Esophagus (tissue), 2 donors: ENCODE measurements around the gene CYGB. TPM values are rescaled to one million over a fixed set of nuclear protein-coding genes. Genes with fewer than 3 reads are reported as not detected.

Experiments
- H3K27ac ChIP-seq, 2 donors: one replicate each; pipeline ENCODE4 v1.5.1; 2013; ENCODE audit warnings: low read depth in 2 of 2, mild to moderate bottlenecking in 2 of 2, inconsistent platforms in 1 of 2, low read length in 1 of 2, moderate library complexity in 1 of 2
- H3K27me3 ChIP-seq, 2 donors: one replicate each; pipeline ENCODE4 v1.6.1; 2013; ENCODE audit warnings: low read length in 2 of 2, control low read depth in 1 of 2, mild to moderate bottlenecking in 1 of 2; ENCODE audit not compliant: insufficient read depth in 2 of 2, control insufficient read depth in 1 of 2
- H3K36me3 ChIP-seq, 2 donors: one replicate each; pipeline ENCODE4 v1.6.1; 2013; ENCODE audit warnings: low read length in 1 of 2; ENCODE audit not compliant: control insufficient read depth in 2 of 2, insufficient read depth in 2 of 2
- H3K4me1 ChIP-seq, 2 donors: one replicate each; pipeline ENCODE4 v1.6.1; 2013; ENCODE audit warnings: low read length in 1 of 2; ENCODE audit not compliant: control insufficient read depth in 2 of 2, insufficient read depth in 2 of 2
- H3K4me3 ChIP-seq, 2 donors: one replicate each; pipeline ENCODE4 v1.5.1; 2013; ENCODE audit warnings: low read length in 2 of 2, mild to moderate bottlenecking in 2 of 2, low read depth in 1 of 2, moderate library complexity in 1 of 2
- H3K9me3 ChIP-seq, 2 donors: one replicate each; pipeline ENCODE4 v1.6.1; 2013; ENCODE audit warnings: mild to moderate bottlenecking in 2 of 2, low read depth in 1 of 2, low read length in 1 of 2, moderate library complexity in 1 of 2; ENCODE audit not compliant: control insufficient read depth in 2 of 2, insufficient read depth in 1 of 2
- WGBS, 2 donors: extraction: QIAGEN DNeasy Blood & Tissue Kit; methylation state at CpG; one replicate each; pipeline ENCODE4 v1.1.7; 2013; 5-methylcytosine and 5-hydroxymethylcytosine counted together
- polyA plus RNA-seq, 2 donors: library from polyadenylated mRNA; stranded (reverse); fragments of 200-250 nt; gene quantifications; one replicate each; pipeline ENCODE4 v1.2.3, GENCODE V29; 2013
- donor health status: healthy with polysubstance abuse.
- donor health status: Bipolar disorder and iron deficiency.

Gene CYGB
- polyA plus RNA-seq, 2 donors, result 3.1 to 3.7 TPM

- no peaks in the 10 kb centered on the region for H3K9me3 ChIP-seq
- H3K36me3 ChIP-seq, result peaks cover 0 to 2% of the 10 kb centered on the region in 2 donors
- peak overlapping the region in 1 of 2 donors; percentile 18 for H3K4me3 ChIP-seq
- 11 to 15% methylated on average over 25 to 27 of the region's 27 CpGs for WGBS, 2 donors
- no peaks in the 10 kb centered on the region for H3K27me3 ChIP-seq
- peak overlapping the region; percentile 29 to 50 for H3K27ac ChIP-seq
- H3K4me1 ChIP-seq, result peaks cover 4 to 14% of the 10 kb centered on the region in 2 donors
Observed at GRCh38 chr17:76540381-76541300, 3.1 kb upstream of the CYGB start.

DNA sequence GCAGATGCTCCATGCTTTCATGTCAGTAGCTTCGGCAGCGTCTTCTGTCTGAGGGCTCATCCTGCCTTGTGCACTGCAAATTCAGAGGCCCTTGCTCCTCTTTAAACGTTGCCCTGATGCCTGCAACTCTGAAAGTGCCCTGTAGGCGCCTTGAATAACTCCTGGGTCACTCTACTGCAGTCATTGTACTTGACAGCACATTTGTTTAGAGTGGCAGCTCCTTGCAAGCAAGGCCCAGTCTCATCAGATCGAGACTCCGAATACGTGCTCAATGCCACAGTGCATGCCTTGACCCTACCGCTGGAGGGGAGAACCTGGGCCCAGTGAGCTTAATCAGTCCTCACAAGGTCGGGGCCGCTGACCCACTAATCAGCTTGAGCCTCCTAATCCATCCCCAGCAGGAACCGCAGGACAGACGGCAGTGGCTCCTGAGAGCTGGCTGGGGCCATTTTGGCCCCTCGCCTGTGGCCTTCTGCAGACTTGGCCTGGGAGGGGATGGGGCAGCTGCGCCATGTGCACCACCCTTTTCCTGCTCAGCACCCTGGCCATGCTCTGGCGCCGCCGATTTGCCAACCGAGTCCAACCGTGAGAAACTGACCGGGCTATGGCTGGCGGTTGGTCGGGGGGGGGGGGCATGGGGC is 2.2 kb upstream of the CYGB start, which contains the start of gene PRCD:
Gene PRCD, plus strand, starts transcription at position 414 of the 641 bp plus-strand sequence. Its CDS starts 98 bp downstream, at position 512.
- Histone ChIP-seq H3K36me3 (peaks cover 0 to 2% of the 10 kb centered on the region in 2 donors), H3K9me3 (no peaks in the 10 kb centered on the region), H3K27me3 (no peaks in the 10 kb centered on the region), H3K27ac (peak within 1 kb of the TSS; percentile 29 to 50), H3K4me1 (peaks cover 4 to 15% of the 10 kb centered on the region in 2 donors), H3K4me3 (peak within 1 kb of the TSS in 1 of 2 donors; percentile 18)
- 75 to 81% methylated on average over 21 to 22 of the region's 22 CpGs for WGBS, 2 donors

DNA sequence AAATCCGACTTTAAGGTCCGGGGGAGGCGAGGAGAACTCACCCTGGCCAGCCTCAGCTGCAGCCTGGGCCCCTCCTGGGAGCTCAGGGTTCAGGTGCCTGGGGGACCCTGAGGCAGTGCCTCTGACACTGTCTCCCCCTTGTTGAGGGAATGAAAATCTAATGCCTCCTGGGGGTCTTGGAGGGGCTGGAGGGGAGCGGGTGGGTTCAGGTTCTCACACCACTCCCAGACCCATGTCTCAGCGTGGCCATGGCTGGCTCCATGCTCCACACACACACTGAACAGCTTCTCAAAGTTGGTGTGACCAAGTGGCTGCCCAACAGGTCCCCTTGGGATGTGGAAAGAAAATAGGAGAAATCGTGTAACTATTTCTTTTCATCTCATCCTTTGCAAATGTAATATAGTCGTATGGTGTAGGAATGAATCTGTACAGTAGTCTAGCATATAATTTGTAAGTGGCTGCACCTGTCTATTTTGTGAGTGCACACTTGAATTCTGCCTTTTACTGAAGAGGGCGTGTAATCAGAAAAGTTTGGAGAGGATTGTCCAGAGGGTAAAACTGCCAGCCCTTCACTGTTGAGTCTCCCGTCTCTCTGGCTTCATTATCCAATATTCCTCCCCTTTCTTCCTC is 1.5 kb upstream of the CYGB start:
- Histone ChIP-seq H3K4me3 (no peak overlapping the region), H3K9me3 (no peaks in the 10 kb centered on the region), H3K27me3 (no peaks in the 10 kb centered on the region), H3K36me3 (peaks cover 0 to 2% of the 10 kb centered on the region in 2 donors), H3K27ac (peak overlapping the region in 1 of 2 donors; percentile 34), H3K4me1 (peaks cover 4 to 13% of the 10 kb centered on the region in 2 donors)
- 85 to 92% methylated on average over 9 of the region's 9 CpGs for WGBS, 2 donors

GRCh38 chr17:76538281-76538931 is 897 bp upstream of the CYGB start:
- H3K27me3 ChIP-seq, result no peaks in the 10 kb centered on the region
- H3K4me1 ChIP-seq, result peaks cover 4 to 11% of the 10 kb centered on the region in 2 donors
- H3K9me3 ChIP-seq, result no peaks in the 10 kb centered on the region
- H3K27ac ChIP-seq, result peak overlapping the region; percentile 34 to 38
- 33 to 39% methylated on average over 28 to 37 of the region's 37 CpGs for WGBS, 2 donors
- H3K36me3 ChIP-seq, result peaks cover 0 to 2% of the 10 kb centered on the region in 2 donors
- peak overlapping the region; percentile 32 to 40 for H3K4me3 ChIP-seq

DNA sequence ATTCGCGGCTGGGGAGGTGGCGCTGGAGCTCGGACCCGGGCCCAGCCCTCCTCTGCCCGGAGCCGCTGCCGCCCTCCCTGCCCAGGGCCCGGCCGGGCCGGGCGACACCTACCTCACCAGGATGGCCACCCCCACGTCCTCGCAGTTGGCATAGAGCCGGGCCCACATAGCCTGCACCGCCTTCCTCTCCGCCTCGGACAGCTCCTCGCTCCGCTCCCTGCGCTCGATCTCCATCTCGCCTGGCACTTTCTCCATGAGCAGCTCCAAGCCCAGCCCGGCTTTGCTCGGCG is 276 bp downstream of the CYGB start:
- Histone ChIP-seq H3K9me3 (no peaks in the 10 kb centered on the region), H3K36me3 (peaks cover 0 to 2% of the 10 kb centered on the region in 2 donors), H3K27ac (peak overlapping the region; percentile 28 to 50), H3K4me1 (peaks cover 4 to 11% of the 10 kb centered on the region in 2 donors), H3K27me3 (no peaks in the 10 kb centered on the region), H3K4me3 (peak overlapping the region; percentile 39 to 40)
- 7 to 8% methylated on average over 16 to 26 of the region's 26 CpGs for WGBS, 2 donors

- H3K36me3 ChIP-seq, result peaks cover 0 to 2% of the 10 kb centered on the region in 2 donors
- WGBS, 2 donors, result 58 to 59% methylated on average over 25 of the region's 25 CpGs
Observed at GRCh38 chr17:76536511-76537287, 810 bp downstream of the CYGB start.

GRCh38 chr17:76535788-76536510 is 1.6 kb downstream of the CYGB start:
- 87% methylated on average over 19 of the region's 19 CpGs for WGBS, 2 donors
- H3K36me3 ChIP-seq, result peaks cover 0 to 2% of the 10 kb centered on the region in 2 donors
- no peaks in the 10 kb centered on the region for H3K27me3 ChIP-seq
- no peak overlapping the region for H3K27ac ChIP-seq
- H3K9me3 ChIP-seq, result no peaks in the 10 kb centered on the region
- peaks cover 8 to 11% of the 10 kb centered on the region in 2 donors for H3K4me1 ChIP-seq
- H3K4me3 ChIP-seq, result no peak overlapping the region

More at GRCh38 chr17:76536511-76537287, 810 bp downstream of the CYGB start:
- H3K4me1 ChIP-seq, result peaks cover 4 to 11% of the 10 kb centered on the region in 2 donors
- H3K9me3 ChIP-seq, result no peaks in the 10 kb centered on the region
- H3K27ac ChIP-seq, result peak overlapping the region; percentile 28 to 50
- H3K27me3 ChIP-seq, result no peaks in the 10 kb centered on the region
- H3K4me3 ChIP-seq, result peak overlapping the region; percentile 39 to 40
